GM19035 (cell line): ENCODE measurements around the gene TXNRD2.
"Not testable (repeated sequence)": the region's sequence is repeated elsewhere in the genome, so short reads cannot be mapped to it uniquely, and the experiment has no call there.

Source experiments
- ATAC-seq: cut with Tn5 transposase; IDR thresholded peaks from one replicate; pipeline ENCODE4 v1.9.1; 2021; ENCODE audit not compliant: unreplicated experiment

TXNRD2 gene

DNA sequence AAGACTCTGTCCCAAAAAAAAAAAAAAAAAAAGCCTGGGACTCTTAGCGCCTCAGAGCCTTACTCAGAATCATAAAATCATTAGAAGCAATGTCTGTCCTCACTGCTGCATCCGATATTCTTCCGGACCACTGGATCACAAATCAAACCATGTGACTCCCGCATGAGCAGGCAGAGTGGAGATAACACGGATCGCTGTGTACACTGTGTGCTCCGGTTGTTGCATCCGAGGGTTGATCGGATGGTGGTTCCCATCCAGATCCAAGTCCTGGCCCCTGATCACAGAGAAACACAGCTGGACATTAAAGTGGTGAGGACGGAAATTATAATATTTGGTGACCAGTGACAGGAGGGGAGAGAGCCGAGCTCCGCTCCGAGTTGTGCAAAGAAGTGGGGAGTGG is 9.7 kb upstream of the TXNRD2 start:
- ATAC-seq = no peak

- ATAC-seq = no peak
These were observed 6.6 kb upstream of the TXNRD2 start for GRCh38 chr22:19948057-19948760.

GRCh38 chr22:19943082-19944026 is 1.7 kb upstream of the TXNRD2 start:
- no peak for ATAC-seq

- no peak for ATAC-seq
These were observed 801 bp upstream of the TXNRD2 start for GRCh38 chr22:19942157-19943081.

DNA sequence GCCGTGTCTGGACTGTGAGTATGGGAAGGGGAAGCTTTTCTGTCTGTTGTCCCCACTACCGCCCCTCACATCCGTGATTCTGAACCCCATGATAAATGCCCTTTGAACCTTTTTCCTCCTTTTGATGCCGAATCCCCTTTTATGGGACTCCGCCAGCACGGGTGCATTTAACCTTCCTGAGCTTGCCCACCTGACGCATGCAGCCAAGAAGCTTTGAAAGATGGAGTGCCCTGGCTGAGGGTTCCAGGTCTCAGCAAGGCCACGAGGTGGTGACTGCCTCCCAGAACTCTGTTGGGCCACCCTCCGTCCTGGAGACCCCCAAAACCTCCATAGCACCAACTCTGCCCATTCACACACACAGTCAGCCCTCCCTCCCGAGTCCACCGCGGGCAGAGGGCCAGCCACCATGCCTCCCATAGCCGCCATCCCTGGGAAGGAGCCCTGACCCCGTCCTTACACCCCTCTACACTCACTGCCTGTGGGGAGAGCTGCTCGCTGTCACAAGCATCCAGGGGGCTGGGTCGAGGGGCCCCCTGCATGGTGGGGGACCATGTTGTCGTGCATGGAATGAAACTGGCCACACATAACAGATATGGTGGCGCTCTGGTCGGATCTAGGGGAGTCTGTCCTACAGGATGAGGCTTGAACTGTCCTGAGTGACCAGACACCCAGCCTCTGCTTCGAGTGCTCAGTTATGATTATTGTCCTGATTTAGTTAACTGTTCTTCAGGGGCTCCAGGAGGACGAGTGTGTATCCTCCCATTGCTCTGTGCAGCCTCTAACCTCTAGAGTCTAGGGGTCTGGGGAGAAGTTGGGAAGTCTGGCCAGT is 868 bp downstream of the TXNRD2 start:
- no peak for ATAC-seq

DNA sequence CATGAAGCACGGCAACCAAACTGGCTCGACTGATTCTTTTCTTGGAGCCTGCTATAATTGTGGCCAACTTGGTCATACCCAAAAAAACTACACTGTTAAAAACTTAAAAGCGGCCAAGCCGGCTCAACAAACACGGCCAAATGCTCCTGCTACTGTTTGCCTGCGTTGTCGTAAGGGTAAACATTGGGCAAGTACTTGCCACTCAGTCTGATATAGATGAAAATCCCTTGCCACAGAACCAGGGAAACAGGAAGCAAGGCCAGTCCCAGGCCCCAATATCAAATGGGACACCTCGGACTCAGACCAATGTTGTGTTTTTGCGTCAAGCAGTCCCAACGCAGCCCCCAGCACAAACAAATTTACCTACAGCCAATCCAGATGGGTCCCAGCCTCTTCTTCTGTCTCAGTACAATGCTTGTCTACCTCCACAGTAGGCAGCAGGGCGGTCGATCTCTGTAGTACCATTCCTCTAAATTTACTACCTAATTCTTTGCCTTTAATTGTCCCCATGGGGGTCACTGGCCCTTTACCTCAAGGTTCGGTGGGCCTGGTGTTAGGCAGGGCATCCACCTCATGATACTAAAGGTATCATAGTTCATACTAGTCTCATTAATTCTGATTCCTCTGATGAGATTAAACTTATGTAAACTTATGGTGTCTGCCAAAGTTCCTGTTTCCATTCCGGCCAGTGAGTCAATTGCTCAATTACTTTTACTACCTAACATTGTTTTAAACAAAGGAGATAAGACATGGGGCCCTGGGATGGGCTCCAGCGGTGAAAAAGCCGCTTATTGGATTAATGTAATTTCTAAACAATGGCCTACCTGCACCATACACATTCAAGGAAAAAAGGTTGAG is 3.8 kb downstream of the TXNRD2 start:
- ATAC-seq = no peak

GRCh38 chr22:19936513-19936912 is 5.1 kb downstream of the TXNRD2 start:
- ATAC-seq = no peak

- ATAC-seq = not testable (repeated sequence)
These were observed 6.4 kb downstream of the TXNRD2 start for GRCh38 chr22:19935123-19935718.

- no peak for ATAC-seq
These were observed 8.0 kb downstream of the TXNRD2 start for GRCh38 chr22:19933341-19934241.

DNA sequence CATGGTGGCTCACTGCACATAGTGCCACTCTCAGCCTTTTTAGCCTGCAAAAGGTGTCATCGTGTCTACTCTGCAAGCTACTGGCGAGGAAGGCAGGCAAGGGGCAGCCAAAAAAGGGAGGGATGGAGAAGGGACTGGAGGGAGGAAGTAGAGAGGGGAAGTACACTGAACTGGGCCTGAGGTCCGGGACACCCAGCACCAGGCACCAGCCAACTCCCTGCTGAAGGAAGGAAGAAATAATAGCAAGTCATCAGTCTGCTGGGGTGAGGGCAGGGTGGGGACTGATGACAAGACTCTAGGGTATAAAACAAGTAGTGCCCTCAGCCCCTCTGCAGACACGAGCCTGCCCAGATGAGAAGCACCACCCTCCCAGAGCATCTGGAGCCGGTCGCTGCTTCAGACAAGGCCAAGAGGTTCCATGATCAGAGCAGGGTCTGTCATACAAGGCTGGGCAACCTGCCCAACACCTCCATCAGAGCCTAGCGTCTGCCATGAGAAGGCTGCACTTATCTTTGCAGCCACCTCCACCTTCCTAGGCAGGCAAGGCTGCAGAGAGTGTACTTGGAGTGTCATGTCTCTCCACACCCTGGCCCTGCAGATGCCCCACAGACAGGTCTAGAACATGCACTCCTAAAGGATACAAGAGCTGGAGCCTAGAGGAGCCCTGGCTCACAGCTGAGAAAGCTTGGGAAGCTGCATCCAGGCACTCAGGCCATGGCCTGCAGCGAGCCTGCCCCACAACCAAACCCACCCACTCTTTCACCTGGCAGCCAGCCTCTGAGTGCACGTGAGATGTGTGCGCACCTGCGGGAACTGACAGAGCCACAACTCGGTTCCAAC is 9.0 kb downstream of the TXNRD2 start:
- no peak for ATAC-seq

- ATAC-seq = no peak
These were observed 10.1 kb downstream of the TXNRD2 start for GRCh38 chr22:19931514-19931913.

- ATAC-seq = no peak
These were observed 10.8 kb downstream of the TXNRD2 start for GRCh38 chr22:19930551-19931486.

DNA sequence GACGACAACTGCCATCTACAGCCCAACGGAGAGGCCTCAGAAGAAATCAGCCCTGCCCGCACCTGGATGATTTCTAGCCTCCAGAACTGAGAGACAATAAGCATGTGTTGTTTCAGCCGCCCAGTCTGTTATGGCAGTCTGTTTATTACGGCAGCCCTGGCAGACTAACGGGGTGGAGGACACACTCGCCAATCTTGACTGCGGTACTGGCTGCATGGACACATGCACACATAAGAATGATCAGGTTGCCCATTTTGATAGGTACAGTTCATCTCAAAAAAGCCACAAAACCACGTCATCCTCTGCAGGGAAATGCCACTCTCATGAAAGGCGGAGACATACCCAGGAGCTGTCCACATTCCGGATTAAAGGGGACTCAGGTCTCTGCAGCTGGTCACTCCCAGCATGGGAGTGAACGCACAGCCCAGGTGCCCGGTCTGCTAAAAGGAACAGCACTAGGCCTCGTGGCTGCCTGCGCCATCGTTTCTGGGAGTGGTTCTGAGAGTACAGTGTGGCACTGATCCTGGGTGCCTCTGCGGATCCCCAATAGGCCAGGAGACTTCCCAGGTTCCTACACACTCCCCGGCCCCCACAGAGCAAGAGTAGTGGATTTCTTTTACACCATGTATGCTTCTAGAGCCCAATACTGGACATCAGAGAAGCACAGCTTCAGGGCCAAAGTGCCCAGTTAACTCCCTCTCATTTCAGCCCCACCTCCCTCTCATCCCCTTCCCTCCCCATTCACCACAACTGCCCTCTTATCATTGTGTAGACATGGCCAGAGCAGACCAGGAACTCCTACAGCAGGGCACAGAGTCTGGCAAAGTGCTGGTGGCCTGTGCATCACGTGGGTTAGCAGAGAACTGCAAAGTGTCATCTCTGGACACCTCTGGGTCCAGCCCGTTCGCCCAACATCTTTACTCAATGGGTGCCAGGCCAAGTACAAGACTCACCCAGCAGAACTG is 11.8 kb downstream of the TXNRD2 start:
- ATAC-seq = no peak

DNA sequence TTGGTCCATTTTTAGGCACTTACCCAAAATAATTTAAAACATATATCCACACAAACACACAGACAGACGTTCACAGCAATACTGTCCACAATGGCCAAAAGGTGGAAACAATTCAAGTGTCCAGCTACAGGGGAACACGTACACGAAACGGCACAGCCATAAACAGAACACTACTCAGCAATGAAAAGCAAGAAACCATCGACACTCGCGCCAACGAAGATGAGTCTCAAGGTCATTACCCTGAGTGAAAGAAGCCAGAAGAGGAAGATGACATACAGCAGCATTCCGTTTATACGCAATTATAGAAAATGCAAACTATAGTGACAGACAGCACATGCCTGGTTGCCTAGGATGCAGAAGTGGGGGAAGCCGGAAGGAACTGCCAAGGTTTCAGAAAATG is 13.4 kb downstream of the TXNRD2 start:
- no peak for ATAC-seq

DNA sequence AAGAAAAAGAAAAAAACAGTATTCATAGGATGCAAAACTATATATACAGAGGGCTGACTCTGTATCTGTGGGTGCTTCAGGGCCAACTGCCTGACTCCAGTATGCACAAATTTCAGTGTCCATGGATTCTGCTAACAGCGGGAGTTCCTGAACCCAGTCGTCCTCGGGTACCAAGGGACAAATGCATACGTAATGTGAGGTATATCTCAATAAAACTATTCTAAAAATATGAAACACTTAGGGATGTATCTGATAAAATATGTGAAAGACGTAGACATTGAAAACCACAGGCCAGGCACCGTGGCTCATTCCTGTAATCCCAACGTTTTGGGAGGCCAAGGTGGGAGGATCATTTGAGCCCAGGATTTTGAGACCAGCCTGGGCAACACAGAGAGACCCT is 13.9 kb downstream of the TXNRD2 start:
- no peak for ATAC-seq
